ENCODE results near the gene PODNL1.
A peak's percentile ranks its signal among the peaks of the same experiment; 100 is the strongest.

- no peak for TF ChIP-seq RELA (CRISPR knock-in tag; IDR thresholded peaks at IDR 0.05; ENCODE audit: borderline replicate concordance)
- TF ChIP-seq, protein P1, sequence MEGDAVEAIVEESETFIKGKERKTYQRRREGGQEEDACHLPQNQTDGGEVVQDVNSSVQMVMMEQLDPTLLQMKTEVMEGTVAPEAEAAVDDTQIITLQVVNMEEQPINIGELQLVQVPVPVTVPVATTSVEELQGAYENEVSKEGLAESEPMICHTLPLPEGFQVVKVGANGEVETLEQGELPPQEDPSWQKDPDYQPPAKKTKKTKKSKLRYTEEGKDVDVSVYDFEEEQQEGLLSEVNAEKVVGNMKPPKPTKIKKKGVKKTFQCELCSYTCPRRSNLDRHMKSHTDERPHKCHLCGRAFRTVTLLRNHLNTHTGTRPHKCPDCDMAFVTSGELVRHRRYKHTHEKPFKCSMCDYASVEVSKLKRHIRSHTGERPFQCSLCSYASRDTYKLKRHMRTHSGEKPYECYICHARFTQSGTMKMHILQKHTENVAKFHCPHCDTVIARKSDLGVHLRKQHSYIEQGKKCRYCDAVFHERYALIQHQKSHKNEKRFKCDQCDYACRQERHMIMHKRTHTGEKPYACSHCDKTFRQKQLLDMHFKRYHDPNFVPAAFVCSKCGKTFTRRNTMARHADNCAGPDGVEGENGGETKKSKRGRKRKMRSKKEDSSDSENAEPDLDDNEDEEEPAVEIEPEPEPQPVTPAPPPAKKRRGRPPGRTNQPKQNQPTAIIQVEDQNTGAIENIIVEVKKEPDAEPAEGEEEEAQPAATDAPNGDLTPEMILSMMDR (IDR thresholded peaks at IDR 0.05) = no peak
- no peak for TF ChIP-seq PRDM15 (CRISPR knock-in tag; IDR thresholded peaks at IDR 0.05)
- no peak for TF ChIP-seq ELF4 (CRISPR knock-in tag; IDR thresholded peaks at IDR 0.05; ENCODE audit: low read depth)
- no peak for TF ChIP-seq ZNF416 (CRISPR knock-in tag; IDR thresholded peaks at IDR 0.05)
- no peak for TF ChIP-seq E2F4 (CRISPR knock-in tag; IDR thresholded peaks at IDR 0.05; ENCODE audit: borderline replicate concordance, low read depth)
- TF ChIP-seq TEAD4 (CRISPR knock-in tag; IDR thresholded peaks at IDR 0.05) = no peak
- TF ChIP-seq SMAD3 (CRISPR knock-in tag; IDR thresholded peaks at IDR 0.05; ENCODE audit: borderline replicate concordance) = no peak
- peak; percentile 71; the same call in 1 of the 2 replicates for TF ChIP-seq FOXP4 (CRISPR knock-in tag; IDR thresholded peaks at IDR 0.05)
Observed at GRCh38 chr19:13986348-13986904, 48.2 kb upstream of the PODNL1 start.
